Eye (tissue), 1 donor: ENCODE results near the gene SP5.
"Not testable (repeated sequence)": the region's sequence is repeated elsewhere in the genome, so short reads cannot be mapped to it uniquely, and the experiment has no call there.

Experiments
- DNase-seq: peaks from one replicate; pipeline ENCODE4 v3.0.0-alpha.2; 2015

SP5 gene

GRCh38 chr2:170715062-170715931 lies at the start of gene SP5:
SP5 (plus strand) TSS chr2:170715337; CDS start chr2:170715513, 176 bp downstream.
- DNase-seq: peak; percentile 90

DNA sequence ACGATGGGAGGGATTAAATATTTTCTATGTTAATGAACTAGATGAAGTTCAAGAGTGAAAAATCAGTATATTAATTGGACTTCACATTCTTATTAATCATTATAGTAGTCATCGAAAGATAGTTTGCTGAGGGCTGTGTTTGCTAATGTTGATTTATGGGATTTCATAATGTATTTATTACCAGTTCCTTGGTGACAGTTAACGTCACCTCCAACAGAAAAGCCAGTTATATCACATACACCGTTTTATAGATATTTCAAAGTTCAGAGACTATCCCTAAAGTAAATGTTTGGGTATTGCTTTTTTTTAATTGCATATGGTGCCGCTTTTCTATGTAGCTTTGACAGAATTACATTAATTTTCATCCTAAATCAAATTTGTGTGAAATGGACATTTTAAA lies 49.4 kb upstream of the SP5 start:
- DNase-seq: no peak

GRCh38 chr2:170669909-170670308 lies 45.2 kb upstream of the SP5 start:
- no peak for DNase-seq

DNA sequence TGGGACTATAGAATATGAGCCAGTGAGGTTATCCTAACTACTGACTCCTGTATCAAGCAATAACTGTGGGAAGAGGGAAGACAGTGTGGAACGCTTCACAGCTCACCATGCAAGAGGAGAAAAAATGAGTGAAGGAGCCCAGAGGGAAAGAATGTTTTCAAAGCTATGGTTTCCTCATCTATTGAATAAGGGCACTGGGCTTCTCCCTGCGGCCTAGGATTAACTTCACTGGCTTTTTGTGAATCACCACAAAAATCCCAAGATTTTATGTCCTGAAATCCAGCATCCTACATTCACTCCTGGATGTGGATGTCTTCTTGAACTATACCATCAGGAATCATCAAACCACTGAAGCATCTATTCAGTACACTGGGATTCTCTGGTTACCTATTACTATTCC lies 44.5 kb upstream of the SP5 start:
- DNase-seq: no peak

DNA sequence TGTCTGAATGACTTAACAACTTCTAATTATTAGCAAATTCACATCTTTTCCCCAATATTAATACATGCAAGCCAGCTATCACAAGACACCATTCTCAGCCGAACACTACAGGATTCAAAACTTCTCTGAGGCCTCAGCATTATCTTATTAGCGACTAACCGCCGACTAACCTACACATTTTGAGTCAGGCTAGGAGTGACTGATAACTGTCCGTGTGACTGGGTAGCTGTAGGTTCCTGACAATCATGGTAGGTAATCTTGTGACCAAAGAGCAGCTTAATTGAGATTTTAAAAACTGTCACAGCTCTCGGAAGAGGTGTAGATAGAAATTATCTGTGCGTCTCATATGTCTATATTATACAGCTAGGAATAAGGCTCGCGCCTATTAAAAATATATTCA lies 44.1 kb upstream of the SP5 start:
- DNase-seq: no peak

- not testable (repeated sequence) for DNase-seq
Measured at GRCh38 chr2:170674282-170674681, 40.9 kb upstream of the SP5 start.

- no peak for DNase-seq
Measured at GRCh38 chr2:170675701-170676100, 39.4 kb upstream of the SP5 start.

DNA sequence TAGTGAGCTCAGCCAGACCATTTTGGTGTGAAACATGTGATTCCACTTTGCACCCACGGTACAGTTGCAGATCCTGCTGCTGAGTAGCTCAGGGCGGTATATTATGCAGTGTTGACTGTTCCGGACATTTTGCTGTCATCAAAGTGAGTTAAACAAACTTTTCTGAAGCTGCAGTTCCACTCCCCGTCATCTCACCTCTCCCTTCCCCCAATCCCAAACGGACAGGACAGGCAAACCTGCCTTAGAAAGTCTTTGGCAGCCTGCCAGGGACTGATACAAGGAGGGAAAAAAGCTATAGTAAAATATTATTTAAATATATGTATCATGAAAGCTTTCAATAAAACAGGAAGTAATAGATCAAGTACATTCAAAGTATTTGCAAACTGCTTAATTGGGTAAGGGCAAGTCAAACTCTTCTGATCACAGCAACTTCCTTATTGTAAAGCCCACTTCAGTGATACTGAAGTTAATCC lies 35.5 kb upstream of the SP5 start:
- peak; percentile 43 for DNase-seq

DNA sequence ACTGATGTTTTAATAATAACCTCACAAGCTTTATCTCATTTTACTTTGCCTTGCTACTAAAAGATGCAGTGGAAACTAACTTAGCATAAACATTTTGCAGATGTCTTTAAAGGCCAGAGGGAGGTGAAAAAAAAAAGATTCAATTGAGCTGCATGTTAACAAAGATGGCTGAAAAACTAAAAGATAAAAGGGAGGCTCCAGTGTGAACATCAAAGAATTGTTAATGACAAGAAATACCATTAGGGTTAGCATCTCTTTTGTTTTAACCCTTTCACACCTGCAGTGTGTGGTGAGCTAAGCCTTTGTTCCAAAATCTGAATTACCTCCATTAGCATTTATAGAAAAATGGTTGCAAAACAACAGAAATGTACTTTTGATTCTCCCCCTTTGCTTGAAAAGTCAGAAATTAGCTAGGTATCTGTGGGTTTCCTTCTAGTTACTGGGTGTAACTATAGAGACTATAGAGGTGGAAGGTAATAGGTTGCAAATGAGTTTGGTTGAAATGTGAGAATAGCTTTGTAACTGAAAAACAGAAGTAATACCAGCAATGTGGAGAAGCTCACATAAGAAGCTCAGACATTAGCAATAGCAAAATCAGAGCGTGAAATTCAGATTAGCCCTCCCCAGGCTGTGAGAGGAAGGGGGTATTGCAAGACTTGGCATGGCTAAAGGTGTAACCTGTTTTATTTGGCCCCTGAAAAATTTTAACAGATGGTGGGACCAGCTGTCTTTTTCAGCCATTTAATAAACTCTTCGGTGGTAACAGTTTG lies 34.8 kb upstream of the SP5 start:
- peak; percentile 15 for DNase-seq

DNA sequence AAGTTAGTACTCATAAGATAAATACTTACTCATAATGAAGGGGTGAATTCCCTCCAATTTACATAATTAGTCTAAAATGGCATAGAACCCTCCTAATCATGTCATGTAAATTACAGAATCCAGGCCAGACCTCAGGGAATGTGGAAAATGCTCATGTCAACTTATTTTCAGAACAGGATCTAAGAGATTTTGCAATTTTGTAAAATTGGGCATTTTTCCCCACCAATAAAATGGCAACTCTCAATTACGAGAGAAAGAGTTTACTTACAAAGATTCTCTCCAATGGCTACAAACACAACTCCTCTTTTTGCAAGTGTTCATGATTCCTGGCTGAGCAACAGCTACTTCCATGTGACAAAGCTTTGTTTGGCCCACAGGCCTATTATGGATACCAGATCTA lies 33.8 kb upstream of the SP5 start:
- no peak for DNase-seq

GRCh38 chr2:170685591-170685990 lies 29.5 kb upstream of the SP5 start:
- DNase-seq: no peak

- no peak for DNase-seq
Measured at GRCh38 chr2:170689481-170689880, 25.7 kb upstream of the SP5 start.

DNA sequence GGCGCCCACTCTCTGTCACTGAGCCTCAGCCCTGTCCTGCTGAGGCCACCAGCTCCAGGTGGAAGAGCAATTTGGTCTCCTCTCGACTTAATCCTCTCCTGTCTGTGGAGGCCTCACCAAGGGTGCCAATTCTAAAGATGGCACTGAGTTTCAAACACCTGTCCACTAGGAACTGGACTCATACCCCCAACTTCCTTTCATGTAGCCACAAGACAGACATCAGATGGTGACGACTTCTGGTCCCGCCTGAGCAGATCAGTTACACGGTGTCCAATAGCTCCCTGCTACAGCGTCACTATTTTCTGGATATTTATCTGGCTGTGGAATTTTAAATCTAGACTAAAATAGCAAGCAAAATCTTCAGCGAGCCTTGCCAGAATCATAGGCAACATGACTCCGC lies 24.5 kb upstream of the SP5 start:
- no peak for DNase-seq

- DNase-seq: no peak
Measured at GRCh38 chr2:170694316-170694715, 20.8 kb upstream of the SP5 start.

GRCh38 chr2:170695521-170696410 lies 19.4 kb upstream of the SP5 start:
- DNase-seq: peak; percentile 40

DNA sequence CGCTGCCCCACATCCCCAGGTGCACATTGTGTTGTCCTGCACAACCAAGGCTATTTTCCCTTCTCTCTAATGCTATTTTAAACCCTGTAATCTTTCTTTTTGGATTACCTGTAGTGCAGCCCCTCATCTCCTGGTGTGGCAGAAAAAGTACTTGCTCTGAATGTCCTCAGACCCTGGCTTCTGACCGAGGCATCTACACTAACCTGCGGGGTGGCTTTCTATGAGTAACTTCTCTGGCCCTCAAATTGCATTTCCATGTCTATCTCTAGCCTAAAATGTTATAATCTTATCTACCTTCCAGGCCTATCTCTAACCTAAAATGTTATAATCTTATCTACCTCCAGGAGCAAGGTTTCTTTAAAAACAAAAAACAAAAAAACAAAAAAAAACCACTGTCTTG lies 18.2 kb upstream of the SP5 start:
- no peak for DNase-seq

DNA sequence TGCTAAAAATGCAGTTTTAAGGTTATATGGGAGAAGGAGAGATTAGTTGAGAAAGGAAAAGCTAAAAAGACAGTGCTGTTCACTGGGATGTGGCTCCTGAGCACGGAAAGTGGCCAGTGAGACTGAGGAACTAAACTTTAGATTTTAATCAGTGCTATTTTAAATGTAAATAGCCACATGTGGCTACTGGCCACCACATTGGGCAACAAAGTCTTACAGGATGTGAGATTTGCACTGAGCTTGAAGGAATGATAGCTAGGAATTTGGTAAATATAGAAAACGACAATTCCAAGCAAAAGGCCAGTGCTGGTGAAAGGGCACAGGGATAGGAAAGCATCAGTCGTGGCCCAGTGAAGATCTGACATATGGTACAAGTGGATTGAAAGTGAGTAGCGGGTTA lies 14.1 kb upstream of the SP5 start:
- no peak for DNase-seq

DNA sequence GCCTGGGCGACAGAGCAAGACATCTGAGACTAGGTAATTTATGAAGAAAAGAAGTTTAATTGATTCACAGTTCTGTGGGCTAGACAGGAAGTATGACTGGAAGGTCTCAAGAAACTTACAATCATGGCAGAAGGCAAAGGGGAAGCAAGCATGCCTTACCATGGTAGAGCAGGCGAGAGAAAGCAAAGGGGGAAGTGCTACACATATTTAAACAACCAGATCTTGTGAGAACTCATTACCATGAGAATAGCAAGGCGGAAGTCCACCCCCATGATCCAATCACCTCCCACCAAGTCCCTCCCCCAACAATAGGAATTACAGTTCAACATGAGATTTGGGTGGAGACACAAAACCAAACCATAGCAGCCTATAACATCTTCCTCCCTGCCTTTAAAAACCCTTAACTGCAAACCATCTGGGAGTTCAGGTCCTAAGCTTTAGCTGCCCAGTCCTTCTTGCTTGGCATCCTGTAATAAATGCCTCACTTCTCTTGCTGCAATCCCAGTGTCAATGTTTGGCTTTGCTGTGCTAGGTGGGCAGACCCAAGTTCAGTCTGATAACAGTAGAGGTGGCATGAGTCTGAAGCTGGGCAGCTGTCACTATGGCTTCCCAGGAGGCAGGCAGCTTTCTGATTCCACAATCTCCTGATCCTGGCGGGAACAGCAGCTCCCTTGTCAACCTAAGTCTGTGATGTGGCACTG lies 11.2 kb upstream of the SP5 start:
- DNase-seq: no peak

GRCh38 chr2:170707821-170708795 lies 7.0 kb upstream of the SP5 start:
- no peak for DNase-seq

DNA sequence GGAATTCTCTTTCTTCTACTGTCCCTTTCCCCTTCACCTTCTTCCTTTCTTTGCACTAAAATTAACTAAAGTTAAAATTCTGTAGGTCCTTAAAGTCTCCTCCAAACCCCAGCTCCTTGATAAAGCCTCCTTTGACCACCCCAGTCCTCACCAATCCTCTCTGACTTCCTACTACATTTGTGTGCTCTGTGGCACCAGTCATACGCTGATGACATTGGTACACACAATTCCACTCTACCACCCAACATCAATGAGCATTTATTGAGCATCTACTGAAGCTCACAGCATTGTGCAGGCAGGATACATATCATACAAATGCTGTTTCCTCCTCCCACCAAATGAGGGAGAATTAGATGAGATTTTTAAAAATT lies 4.5 kb upstream of the SP5 start:
- no peak for DNase-seq

- DNase-seq: no peak
Measured at GRCh38 chr2:170711196-170711773, 3.9 kb upstream of the SP5 start.
